IPS-20b (cell line): Measurements from ENCODE around the gene FXYD7.

Experiments
- H3K27ac ChIP-seq: one replicate; pipeline ENCODE4 v1.5.1; 2013; ENCODE audit warnings: low read length
- H3K27me3 ChIP-seq: 2 replicates; pipeline ENCODE4 v1.6.1; 2013; ENCODE audit warnings: mild to moderate bottlenecking, low read length, inconsistent platforms; ENCODE audit not compliant: insufficient read depth
- H3K36me3 ChIP-seq: 2 replicates; pipeline ENCODE4 v1.6.1; 2013; ENCODE audit warnings: low read depth, mild to moderate bottlenecking, inconsistent platforms, low read length, moderate library complexity; ENCODE audit not compliant: insufficient read depth
- H3K4me1 ChIP-seq: 2 replicates; pipeline ENCODE4 v1.6.1; 2013; ENCODE audit warnings: mild to moderate bottlenecking, control low read depth, inconsistent platforms, low read length, moderate library complexity; ENCODE audit not compliant: insufficient read depth
- H3K4me3 ChIP-seq: 2 replicates; pipeline ENCODE4 v1.5.1; 2013; ENCODE audit warnings: mild to moderate bottlenecking, low read length, inconsistent platforms
- H3K9ac ChIP-seq: 2 replicates; pipeline ENCODE4 v1.6.1; 2013; ENCODE audit warnings: low read depth, mild to moderate bottlenecking, inconsistent platforms, low read length, moderate library complexity
- H3K9me3 ChIP-seq: 2 replicates; pipeline ENCODE4 v1.6.1; 2013; ENCODE audit warnings: mild to moderate bottlenecking, low read depth, low read length, inconsistent platforms; ENCODE audit not compliant: insufficient read depth

FXYD7 gene

GRCh38 chr19:35165200-35166058, 22.4 kb downstream of the FXYD7 start:
- peaks cover 15% of the 10 kb centered on the region; the same call in 1 of the 2 replicates for H3K9me3 ChIP-seq
- H3K4me1 ChIP-seq: no peaks in the 10 kb centered on the region
- H3K27me3 ChIP-seq: no peaks in the 10 kb centered on the region
- H3K36me3 ChIP-seq: peaks cover 87% of the 10 kb centered on the region
- no peak overlapping the region for H3K9ac ChIP-seq
- H3K4me3 ChIP-seq: no peak overlapping the region
- H3K27ac ChIP-seq: no peak overlapping the region

- Histone ChIP-seq H3K4me1 (no peaks in the 10 kb centered on the region), H3K9me3 (peaks cover 10% of the 10 kb centered on the region; the same call in 1 of the 2 replicates), H3K9ac (no peak overlapping the region), H3K4me3 (no peak overlapping the region), H3K27ac (no peak overlapping the region), H3K27me3 (no peaks in the 10 kb centered on the region), H3K36me3 (peaks cover 80% of the 10 kb centered on the region)
Measured at GRCh38 chr19:35166100-35167063, 23.3 kb downstream of the FXYD7 start.

GRCh38 chr19:35167251-35168119, 24.4 kb downstream of the FXYD7 start:
- peaks cover 69% of the 10 kb centered on the region for H3K36me3 ChIP-seq
- H3K4me3 ChIP-seq: no peak overlapping the region
- no peaks in the 10 kb centered on the region for H3K27me3 ChIP-seq
- H3K9ac ChIP-seq: no peak overlapping the region
- H3K4me1 ChIP-seq: no peaks in the 10 kb centered on the region
- peaks cover 9% of the 10 kb centered on the region; the same call in 1 of the 2 replicates for H3K9me3 ChIP-seq
- H3K27ac ChIP-seq: no peak overlapping the region

- no peak overlapping the region for H3K27ac ChIP-seq
- no peak overlapping the region for H3K4me3 ChIP-seq
- H3K9me3 ChIP-seq: peaks cover 9% of the 10 kb centered on the region; the same call in 1 of the 2 replicates
- H3K4me1 ChIP-seq: no peaks in the 10 kb centered on the region
- H3K9ac ChIP-seq: no peak overlapping the region
- peaks cover 62% of the 10 kb centered on the region for H3K36me3 ChIP-seq
- H3K27me3 ChIP-seq: no peaks in the 10 kb centered on the region
Measured at GRCh38 chr19:35168196-35168595, 25.1 kb downstream of the FXYD7 start.

- no peaks in the 10 kb centered on the region for H3K4me1 ChIP-seq
- H3K27me3 ChIP-seq: no peaks in the 10 kb centered on the region
- H3K9ac ChIP-seq: no peak overlapping the region
- no peak overlapping the region for H3K27ac ChIP-seq
- peaks cover 51% of the 10 kb centered on the region for H3K36me3 ChIP-seq
- H3K4me3 ChIP-seq: no peak overlapping the region
- H3K9me3 ChIP-seq: peaks cover 9% of the 10 kb centered on the region; the same call in 1 of the 2 replicates
Measured at GRCh38 chr19:35169221-35169995, 26.4 kb downstream of the FXYD7 start.

- no peaks in the 10 kb centered on the region for H3K4me1 ChIP-seq
- no peaks in the 10 kb centered on the region for H3K27me3 ChIP-seq
- H3K9ac ChIP-seq: no peak overlapping the region
- H3K36me3 ChIP-seq: peaks cover 40% of the 10 kb centered on the region
- peaks cover 9% of the 10 kb centered on the region; the same call in 1 of the 2 replicates for H3K9me3 ChIP-seq
- H3K4me3 ChIP-seq: no peak overlapping the region
- no peak overlapping the region for H3K27ac ChIP-seq
Measured at GRCh38 chr19:35170359-35171061, 27.5 kb downstream of the FXYD7 start.

GRCh38 chr19:35171730-35172129, 28.7 kb downstream of the FXYD7 start:
- Histone ChIP-seq H3K27me3 (no peaks in the 10 kb centered on the region), H3K9me3 (no peaks in the 10 kb centered on the region), H3K27ac (no peak overlapping the region), H3K4me1 (no peaks in the 10 kb centered on the region; the same call in 1 of the 2 replicates), H3K36me3 (peaks cover 28% of the 10 kb centered on the region), H3K4me3 (no peak overlapping the region), H3K9ac (no peak overlapping the region)

- no peak overlapping the region for H3K27ac ChIP-seq
- no peak overlapping the region for H3K9ac ChIP-seq
- H3K9me3 ChIP-seq: no peaks in the 10 kb centered on the region
- H3K36me3 ChIP-seq: peaks cover 15% of the 10 kb centered on the region; the same call in 1 of the 2 replicates
- H3K27me3 ChIP-seq: no peaks in the 10 kb centered on the region
- H3K4me3 ChIP-seq: no peak overlapping the region
- H3K4me1 ChIP-seq: no peaks in the 10 kb centered on the region; the same call in 1 of the 2 replicates
Measured at GRCh38 chr19:35174226-35174625, 31.2 kb downstream of the FXYD7 start.

- Histone ChIP-seq H3K9me3 (no peaks in the 10 kb centered on the region), H3K27me3 (no peaks in the 10 kb centered on the region), H3K4me1 (no peaks in the 10 kb centered on the region; the same call in 1 of the 2 replicates), H3K36me3 (no peaks in the 10 kb centered on the region), H3K27ac (no peak overlapping the region), H3K4me3 (no peak overlapping the region), H3K9ac (no peak overlapping the region)
Measured at GRCh38 chr19:35176181-35176570, 33.1 kb downstream of the FXYD7 start.
